Astrocyte (in vitro differentiated cells and primary cell): Measurements from ENCODE around the gene CALR3.

ENCODE experiments used
- EZH2 ChIP-seq: IDR thresholded peaks from 2 replicates; pipeline ENCODE4 v1.6.1; 2012; ENCODE audit warnings: mild to moderate bottlenecking, low read length, inconsistent platforms; ENCODE audit not compliant: insufficient read depth
- TF ChIP-seq, protein P1 (sequence below): IDR thresholded peaks from 2 replicates; pipeline ENCODE4 v1.5.1; 2011; ENCODE audit warnings: low read depth, mild to moderate bottlenecking, inconsistent platforms, low read length, moderate library complexity; ENCODE audit not compliant: insufficient read depth

DNA sequence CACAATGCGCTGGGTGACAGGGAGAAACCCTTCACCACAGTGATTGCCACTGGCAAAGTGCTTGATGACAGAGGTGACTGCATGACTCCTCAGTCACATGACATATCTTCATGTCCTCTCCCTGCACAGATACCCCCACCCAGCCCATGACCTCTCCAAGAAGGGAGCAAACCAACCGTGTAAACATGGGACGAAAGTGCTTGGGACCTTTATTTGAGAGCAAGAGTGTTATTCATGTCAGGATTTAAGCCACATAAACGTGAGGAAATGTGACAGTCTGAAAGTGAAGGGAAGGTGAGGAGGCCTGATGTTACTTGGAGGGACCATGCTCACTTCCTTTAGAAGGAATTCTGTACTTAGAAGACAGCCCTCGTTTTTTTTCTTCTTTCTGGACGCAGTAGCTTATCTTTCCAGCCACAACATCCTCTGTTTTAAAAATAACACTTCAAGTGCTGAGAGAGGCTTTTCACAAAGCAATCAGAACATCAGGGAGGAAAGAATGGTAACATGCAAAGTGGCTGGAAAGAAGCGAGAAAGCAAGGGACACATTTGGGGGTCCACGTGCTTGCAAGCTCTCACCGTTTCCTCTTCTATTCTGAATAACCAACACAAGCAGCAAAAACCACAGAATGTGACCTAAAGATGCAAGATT lies 59.8 kb downstream of the CALR3 start:
- no peak for TF ChIP-seq EZH2
- TF ChIP-seq, protein P1, sequence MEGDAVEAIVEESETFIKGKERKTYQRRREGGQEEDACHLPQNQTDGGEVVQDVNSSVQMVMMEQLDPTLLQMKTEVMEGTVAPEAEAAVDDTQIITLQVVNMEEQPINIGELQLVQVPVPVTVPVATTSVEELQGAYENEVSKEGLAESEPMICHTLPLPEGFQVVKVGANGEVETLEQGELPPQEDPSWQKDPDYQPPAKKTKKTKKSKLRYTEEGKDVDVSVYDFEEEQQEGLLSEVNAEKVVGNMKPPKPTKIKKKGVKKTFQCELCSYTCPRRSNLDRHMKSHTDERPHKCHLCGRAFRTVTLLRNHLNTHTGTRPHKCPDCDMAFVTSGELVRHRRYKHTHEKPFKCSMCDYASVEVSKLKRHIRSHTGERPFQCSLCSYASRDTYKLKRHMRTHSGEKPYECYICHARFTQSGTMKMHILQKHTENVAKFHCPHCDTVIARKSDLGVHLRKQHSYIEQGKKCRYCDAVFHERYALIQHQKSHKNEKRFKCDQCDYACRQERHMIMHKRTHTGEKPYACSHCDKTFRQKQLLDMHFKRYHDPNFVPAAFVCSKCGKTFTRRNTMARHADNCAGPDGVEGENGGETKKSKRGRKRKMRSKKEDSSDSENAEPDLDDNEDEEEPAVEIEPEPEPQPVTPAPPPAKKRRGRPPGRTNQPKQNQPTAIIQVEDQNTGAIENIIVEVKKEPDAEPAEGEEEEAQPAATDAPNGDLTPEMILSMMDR = no peak
